NCI-H2196 (cell line): ENCODE data around the gene RRP1.

ENCODE experiments used
- DNase-seq: peaks from one replicate; lab custom pipeline; 2025; ENCODE audit not compliant: unreplicated experiment; lab: John Stamatoyannopoulos, UW

The RRP1 gene

DNA sequence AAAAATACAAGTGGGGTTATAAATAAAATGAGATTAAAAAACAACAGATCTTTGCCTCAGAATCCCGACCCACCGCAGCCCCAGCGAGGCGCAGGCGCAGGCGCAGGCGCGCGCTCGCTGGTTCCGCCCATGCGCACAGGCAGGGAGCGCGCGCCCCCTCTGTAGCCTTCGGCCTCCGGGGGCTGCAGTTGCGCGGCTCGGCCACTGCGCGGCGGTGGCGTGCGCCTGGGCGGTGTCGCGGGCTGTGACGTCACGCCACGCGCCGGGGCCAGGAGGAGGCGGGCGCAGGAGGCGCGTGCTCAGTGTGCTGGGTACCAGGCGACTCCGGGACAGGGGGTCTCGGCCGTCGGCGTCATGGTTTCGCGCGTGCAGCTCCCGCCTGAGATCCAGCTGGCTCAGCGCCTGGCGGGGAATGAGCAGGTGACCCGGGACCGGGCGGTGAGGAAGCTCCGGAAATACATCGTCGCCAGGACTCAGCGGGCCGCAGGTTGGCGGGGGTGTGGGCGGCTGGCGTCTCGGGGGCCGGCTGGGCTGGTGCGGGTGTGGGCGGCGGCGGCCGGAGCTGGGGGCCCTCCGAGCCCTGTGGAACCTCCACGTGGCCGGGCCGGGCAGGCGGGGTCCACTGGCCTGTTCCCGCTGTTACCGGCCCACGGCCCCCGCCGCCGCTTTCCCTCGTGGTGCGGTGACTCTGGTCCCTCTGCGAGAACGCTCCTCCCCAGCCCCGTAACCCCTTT, at the start of gene RRP1:
Gene RRP1 (plus strand): TSS at position 302 of the 734 bp plus-strand sequence. CDS start 53 bp downstream, at position 355.
- peak; percentile 95 for DNase-seq

DNA sequence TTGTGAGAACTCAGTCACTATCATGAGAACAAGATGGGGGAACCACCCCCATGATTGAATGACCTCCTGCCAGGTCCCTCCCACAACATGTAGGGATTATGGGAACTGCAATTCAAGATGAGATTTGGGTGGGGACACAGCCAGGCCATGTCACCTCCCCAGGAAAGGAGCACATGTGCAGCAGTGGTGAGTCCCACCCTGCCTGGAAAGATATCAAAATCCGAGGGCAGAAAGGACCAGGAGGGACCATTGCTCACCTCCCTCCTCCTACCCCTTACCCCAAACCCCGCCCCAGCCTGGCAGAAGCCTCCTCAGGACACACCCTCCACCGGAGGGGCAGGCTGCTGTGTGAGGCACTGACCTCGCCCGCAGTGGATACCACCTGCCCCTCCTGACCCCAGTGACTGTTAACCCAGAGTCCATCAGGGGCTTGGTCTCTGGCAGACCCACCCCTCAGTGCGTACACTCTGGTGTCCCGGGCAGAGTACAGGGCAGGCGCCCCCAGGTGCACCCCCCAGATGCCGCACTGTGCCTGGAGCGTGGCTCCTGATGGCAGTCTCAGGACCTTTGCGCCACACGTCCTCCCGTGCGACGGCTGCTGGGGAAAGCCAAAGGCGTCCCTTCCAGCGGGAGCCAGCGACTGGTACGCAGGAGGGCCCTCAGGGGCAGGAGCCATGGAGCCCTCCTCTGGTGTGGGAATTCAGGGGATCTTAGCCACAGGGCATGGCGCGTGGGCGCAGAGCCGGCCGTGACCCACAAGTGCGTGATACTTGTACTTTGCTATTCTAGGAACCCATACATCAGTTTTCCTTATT, 49.5 kb upstream of the RRP1 start:
- no peak for DNase-seq

DNA sequence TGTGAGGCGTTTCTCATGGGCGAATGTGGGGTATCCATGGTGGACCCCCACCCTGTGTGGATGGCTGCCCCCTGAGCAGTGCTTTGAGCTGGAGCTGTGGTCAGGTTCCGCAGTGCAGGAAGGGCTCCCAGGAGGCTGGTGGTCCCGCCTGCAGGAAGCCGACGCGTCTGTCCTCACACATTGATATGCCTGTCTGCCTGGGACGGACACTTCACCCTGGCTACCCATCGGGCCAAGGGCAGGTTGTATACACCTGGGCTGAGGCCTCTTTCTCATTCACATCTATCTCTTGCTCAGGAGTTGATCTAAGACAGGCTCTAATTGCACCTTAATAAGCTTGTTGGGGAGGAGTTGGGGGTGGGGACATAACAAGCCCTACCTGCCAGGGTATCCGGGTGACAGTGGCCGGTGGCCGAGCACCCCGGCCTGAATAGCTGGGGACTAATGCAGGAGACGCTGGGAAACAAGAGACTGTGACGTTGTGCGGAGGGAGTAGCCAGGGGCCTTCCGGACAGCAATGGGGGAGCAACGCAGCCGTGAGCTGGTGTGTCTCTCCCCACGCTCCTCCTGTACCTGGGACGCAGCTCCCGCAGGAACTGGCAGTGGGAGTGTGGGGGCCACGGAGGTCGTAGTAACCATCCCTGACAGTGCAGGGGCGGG, 48.8 kb upstream of the RRP1 start:
- DNase-seq, result peak; percentile 77

DNA sequence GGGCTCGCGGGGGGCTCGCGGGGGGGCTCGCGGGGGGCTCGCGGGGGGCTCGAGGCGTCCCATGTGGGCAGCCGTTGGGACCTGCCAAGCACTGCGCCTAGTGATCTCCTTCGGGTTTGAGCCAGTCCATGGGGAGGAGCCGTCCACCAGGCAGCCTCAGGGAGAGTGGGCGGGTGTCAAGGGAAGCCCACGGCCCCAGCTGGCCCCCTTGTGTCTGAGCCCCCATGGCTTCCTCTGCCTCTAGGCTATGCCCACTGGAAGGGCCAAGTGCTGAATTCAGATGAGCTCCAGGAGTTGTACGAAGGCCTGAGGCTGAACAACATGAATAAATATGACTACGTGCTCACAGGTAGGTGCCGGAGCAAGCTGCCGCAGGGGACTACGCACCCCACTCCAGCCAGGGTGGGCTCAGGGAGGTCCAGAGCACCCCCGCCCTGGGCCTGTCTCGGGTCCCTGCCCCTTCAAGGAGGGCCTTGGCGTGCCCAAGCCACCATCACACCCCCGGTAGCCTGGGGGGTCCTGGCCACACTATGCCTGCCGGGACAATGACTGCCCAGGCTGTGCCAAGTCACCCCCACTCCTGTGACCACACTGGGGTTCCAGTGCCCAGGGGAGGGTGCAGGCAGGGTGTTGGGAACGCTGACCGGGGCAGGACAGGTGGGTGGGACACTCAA, 47.8 kb upstream of the RRP1 start:
- no peak for DNase-seq

DNA sequence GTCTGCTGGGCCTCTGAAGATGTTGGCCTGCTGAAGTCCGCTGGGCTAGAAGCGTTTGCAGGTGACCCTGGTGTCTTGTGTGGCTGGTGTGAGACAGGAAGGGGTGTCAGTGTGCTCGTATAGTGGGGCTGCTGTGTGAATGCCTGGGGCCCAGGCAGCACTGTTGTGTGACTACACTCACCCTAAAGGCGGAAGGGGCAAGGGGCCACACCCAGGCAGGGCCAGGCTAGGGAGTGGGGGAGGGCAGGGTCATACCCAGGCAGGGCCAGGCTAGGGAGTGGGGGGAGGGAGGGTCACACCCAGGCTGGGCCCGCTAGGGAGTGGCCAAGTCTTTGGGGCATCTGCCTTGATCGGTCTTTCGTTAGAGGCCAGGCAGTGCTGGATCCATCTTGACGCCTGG, 45.4 kb upstream of the RRP1 start:
- no peak for DNase-seq

DNA sequence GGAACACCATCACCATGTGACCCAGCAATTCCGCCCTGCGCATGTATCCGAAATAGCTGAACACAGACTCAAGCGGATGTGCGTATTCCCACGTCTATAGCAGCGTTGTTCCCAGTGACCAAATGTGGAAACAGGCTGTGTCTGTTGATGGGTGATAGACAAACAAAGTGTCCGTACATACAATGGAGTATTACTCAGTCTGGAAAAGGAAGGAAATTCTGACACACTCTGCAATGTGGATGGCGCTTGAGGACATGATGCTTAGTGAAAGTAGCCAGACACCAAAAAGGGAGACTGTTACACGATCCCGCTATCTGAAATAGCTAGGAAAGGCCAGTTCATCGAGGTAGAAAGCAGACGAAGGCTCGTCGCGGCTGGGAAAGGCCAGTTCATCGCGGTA, 44.7 kb upstream of the RRP1 start:
- DNase-seq, result no peak

GRCh38 chr21:43745772-43746517, 43.4 kb upstream of the RRP1 start:
- DNase-seq, result no peak

DNA sequence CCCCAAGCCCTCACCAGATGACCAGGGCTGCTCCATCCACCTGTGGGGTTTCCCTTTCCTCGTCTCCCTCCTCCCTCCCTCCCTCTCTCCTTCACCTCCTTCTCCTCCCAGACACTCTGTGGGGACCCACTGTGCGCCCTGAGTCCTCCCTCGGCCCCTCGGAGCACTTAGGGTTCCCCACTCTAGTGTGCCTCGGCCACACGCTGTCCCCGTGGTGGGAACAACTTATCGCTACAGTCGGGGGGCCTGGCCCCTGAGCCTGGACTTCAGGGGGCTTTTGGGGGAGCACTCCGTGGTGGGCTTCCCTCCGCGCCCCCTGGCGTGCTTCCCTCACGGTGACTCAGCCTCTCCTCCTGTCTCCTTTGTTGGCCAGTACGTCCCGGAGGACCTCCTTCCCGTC, 40.8 kb upstream of the RRP1 start:
- DNase-seq, result no peak

DNA sequence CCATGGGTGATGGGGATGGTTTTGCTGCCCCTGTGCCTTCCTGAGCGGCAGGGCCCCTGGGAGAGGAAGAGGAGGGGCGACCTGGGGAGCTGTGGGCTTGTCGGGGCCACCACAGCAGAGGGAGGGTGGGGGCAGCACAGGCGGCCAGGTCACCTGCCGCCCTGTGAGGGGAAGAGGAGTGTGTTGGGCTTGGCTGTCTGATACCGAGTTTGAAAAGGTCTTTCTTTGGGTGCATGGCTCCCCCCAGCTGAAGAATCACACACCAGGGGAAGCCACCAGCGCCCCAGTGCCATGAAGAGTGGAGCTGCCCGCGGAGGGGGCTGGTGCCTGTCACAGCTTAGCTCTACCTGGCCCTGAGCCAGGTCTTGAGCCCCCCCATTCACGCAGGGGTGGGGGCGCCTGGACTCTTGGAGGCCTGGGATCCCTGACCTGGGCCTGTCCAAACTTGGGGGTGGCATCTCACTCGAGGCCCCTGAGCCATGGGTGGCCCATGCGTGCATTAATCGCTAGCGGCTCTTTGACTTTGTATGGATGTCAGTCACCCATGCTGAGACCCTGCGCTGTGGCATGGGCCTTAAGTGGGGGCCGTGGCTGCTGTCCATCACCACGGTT, 39.6 kb upstream of the RRP1 start:
- no peak for DNase-seq

- DNase-seq, result no peak
Observed at GRCh38 chr21:43750339-43751033, 38.9 kb upstream of the RRP1 start.

DNA sequence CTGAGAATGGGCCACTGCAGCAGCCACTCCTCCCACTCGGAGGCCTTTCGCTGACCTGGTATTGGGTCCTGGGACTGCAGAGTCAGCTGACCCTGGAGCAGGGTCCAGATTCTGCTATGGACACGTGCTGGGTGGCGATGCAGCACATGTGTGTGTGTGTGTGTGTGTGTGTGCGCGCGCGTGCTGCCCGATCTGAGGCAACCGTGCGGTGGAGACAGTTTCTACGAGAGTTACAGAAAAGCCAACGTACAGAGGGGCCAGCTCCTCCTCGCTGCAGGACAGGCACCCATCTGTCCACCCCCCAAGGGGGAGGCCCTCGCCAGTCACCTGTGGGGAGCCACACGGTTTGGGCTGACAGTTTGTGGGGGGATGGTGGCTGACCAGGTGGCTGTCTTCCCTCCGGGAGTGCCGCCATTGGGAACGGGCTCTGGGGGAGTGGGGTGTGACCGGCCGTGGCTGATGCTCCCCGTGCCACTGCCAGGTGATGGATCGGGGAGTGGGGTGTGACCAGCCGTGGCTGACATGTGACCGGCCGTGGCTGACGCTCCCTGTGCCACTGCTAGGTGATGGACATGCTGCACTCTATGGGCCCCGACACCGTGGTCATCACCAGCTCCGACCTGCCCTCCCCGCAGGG, 37.3 kb upstream of the RRP1 start:
- DNase-seq, result no peak

- no peak for DNase-seq
Observed at GRCh38 chr21:43752758-43753438, 36.5 kb upstream of the RRP1 start.

GRCh38 chr21:43753439-43753799, 36.0 kb upstream of the RRP1 start:
- DNase-seq, result no peak

- DNase-seq, result no peak
Observed at GRCh38 chr21:43754948-43755781, 34.2 kb upstream of the RRP1 start.

DNA sequence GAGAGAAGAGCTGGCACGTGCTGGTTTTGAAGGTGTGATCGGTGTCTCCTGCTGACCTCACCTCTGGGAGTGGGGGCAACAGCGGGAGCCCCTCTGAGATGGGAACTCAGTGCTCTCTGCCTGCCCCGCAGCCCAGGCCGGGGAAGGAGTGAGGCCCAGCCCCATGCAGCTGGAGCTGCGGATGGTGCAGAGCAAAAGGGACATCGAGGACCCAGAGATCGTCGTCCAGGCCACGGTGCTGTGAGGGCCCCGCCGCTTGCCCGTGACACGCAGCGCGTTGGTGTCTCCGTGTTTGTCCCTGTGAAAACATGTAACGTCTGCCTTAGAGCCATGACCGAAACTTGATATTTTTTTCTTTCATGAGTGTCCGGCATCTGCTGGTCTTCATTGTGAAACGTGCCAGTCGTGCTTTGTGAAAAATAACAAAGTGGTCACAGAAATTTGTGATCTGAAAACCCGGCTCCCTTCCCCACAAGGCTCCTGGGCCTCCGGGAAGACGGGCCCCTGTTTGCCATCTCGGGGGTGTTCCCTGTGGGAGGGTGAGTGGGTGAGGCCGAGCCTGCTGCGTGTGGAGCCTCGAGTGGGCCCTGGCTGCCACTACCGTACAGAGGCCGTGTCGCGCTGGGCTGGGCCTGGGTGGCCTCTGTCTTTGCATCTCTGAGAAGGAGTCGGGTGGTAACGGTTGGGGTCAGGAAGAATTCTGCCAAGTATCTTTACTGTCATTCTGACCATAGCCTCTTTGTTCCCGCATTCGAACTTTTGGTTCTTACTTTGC, 33.4 kb upstream of the RRP1 start:
- no peak for DNase-seq

GRCh38 chr21:43757601-43758000, 31.8 kb upstream of the RRP1 start:
- no peak for DNase-seq

DNA sequence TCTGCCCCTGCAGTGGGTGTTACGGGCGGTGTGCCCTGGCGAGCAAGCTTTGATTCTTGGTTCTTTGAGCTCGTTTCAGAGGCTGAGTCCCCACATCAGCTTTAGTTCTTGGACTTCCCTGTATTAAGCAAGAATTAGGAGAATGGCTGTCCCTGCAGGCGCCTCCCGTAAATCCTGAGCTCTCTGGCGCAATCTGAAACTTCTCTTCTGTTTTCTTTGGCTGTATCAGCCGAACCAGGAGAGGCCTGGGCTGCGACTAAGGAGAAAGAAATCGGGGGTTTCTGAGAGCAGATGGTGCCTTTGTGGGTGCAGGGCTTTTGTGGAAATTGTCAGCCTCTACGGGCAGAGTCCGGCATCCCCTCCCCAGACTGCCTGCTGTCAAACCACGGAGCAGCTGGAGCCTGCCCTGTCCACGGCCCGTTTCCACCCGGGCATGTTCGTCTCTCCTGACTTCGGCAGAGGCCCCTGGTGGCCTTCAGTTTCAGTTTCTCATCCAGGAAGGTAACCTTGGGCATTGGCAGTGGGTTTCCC, 31.2 kb upstream of the RRP1 start:
- DNase-seq, result no peak
